Activated CD4-positive, alpha-beta T cell treated with anti-CD3 and anti-CD28 coated beads, Interleukin-2, amount 10 ng/mL, durations not matched to agents 7 days and 5 days (primary cell): ENCODE data around the gene EMX1. TPM values are rescaled to one million over a fixed set of nuclear protein-coding genes. Genes with fewer than 3 reads are reported as not detected.

ENCODE experiments used
- CTCF ChIA-PET: fragments of 350-600 bp; sonication (Branson Sonifier 250); formaldehyde crosslinking; loops from one replicate; lab custom pipeline; 2021; ENCODE audit warnings: antibody characterized with exemption; lab: Charles Lee
- POLR2A ChIA-PET: fragments of 350-600 bp; sonication (Branson Sonifier 250); formaldehyde crosslinking; loops from one replicate; lab custom pipeline; 2021; ENCODE audit warnings: antibody characterized with exemption; lab: Charles Lee
- DNase-seq: peaks from one replicate; pipeline ENCODE4 v3.0.0-alpha.2; 2020
- H3K27ac Mint-ChIP-seq: one replicate; pipeline ENCODE4 v1.8.0; 2021; ENCODE audit warnings: mild to moderate bottlenecking, moderate library complexity, mixed read lengths
- H3K27me3 Mint-ChIP-seq: one replicate; pipeline ENCODE4 v1.8.0; 2021; ENCODE audit warnings: mixed read lengths
- H3K36me3 Mint-ChIP-seq: one replicate; pipeline ENCODE4 v1.8.0; 2021; ENCODE audit warnings: low read depth, mixed read lengths
- H3K4me1 Mint-ChIP-seq: one replicate; pipeline ENCODE4 v1.8.0; 2021; ENCODE audit warnings: mixed read lengths
- H3K4me3 Mint-ChIP-seq: one replicate; pipeline ENCODE4 v1.8.0; 2021; ENCODE audit warnings: mild to moderate bottlenecking, moderate library complexity, mixed read lengths
- H3K9me3 Mint-ChIP-seq: one replicate; pipeline ENCODE4 v1.8.0; 2021; ENCODE audit warnings: mixed read lengths
- total RNA-seq, 2 experiments: library from RNA; stranded (reverse); gene quantifications; one replicate each; pipeline ENCODE4 v1.2.3, GENCODE V29; 2021

Gene EMX1
- total RNA-seq, 2 experiments from 2014 or later, result not detected

DNA sequence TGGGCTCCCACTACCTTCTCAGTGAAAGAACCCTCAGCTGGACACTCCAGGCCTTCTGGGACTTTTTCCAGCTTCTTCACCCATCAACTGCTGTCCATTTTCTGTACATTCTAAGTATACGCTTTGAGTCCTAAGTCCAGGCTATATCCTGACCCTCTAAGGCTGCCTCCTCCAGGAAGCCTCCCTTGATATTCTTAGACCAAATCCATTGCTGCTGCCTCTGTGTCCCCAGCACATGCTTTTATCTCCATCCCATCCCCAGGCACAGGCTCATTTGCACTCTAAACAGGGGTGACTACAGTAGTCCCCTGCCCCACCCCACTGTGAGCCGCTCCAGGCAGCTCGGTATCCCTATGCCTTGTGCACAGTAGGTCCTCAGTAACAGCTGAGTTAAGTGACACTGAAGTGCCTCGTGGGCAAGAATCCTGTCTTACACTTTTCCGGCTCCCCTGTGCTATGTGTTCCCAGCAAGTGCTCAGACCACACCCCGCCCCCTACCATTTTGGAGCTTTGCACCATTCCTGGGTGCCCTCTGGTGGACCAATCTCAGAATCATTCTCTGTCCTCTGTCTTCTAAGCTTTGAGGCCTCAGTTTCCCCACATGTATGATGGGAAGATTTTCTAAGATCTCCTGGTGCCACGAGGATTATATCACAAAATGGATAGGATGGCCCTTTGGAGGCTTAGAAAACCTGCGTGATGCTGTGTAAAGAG, 34.9 kb downstream of the EMX1 start:
- Mint-ChIP-seq H3K9me3 (no peaks in the 10 kb centered on the region), H3K27me3 (no peaks in the 10 kb centered on the region), H3K4me1 (peaks cover 46% of the 10 kb centered on the region), H3K27ac (peak overlapping the region; percentile 76), H3K4me3 (no peak overlapping the region), H3K36me3 (peaks cover 8% of the 10 kb centered on the region)
- no peak for DNase-seq
- ChIA-PET CTCF (interaction anchor here (0.8 to 2.0 kb wide), 3 partner anchors 59 to 260 kb away, joined by 3 to 5 read pairs (median 3); no protein-coding TSS in a partner anchor), POLR2A (no interaction called here)

DNA sequence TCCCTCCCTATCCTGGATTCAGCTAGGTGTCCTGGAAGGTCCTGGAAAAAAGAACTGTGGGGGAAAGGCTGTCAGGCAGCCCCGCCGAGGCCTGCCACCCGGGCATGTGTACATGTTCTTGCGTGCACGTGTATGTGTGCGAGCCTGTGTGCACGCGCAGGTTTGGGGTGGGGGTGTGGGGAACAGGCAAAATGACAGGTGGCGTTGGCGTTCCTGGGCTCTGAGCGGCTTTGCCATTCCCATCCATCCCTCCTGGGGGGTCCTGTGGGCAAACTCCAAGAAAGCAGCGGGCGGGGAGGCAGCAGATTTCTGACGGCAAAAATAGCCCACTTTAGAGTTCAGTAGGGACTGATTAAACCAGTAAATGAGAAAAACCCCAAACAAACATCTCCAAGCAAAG, 35.6 kb downstream of the EMX1 start:
- peaks cover 8% of the 10 kb centered on the region for H3K36me3 Mint-ChIP-seq
- H3K27ac Mint-ChIP-seq, result peak overlapping the region; percentile 96
- H3K27me3 Mint-ChIP-seq, result no peaks in the 10 kb centered on the region
- H3K9me3 Mint-ChIP-seq, result no peaks in the 10 kb centered on the region
- peaks cover 50% of the 10 kb centered on the region for H3K4me1 Mint-ChIP-seq
- DNase-seq, result no peak
- ChIA-PET POLR2A (no interaction called here), CTCF (interaction anchor here (0.8 to 1.6 kb wide), 3 partner anchors 10 to 260 kb away, joined by 3 to 4 read pairs (median 3); no protein-coding TSS in a partner anchor)
- no peak overlapping the region for H3K4me3 Mint-ChIP-seq

DNA sequence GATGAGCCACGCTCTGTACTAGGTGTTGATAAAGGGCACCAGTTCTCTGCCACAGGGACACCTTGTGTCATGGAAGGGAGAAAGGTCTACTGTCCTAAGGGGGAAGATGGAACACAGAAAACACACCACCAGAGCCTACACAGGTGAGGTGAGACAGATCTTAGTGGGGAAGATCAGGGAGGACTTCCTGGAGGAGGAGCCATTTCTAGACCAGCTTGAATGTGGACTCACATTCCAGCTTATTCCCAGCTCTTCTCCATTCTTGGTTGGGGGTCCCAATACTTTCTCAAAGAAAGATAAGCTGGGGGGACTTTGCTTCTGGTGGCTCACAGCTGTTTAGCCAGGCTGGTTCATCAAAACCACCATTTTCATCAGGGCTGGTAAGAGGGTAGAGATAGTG, 36.2 kb downstream of the EMX1 start:
- Mint-ChIP-seq H3K27me3 (no peaks in the 10 kb centered on the region), H3K36me3 (peaks cover 8% of the 10 kb centered on the region), H3K27ac (peak overlapping the region; percentile 96), H3K4me3 (peak overlapping the region; percentile 82), H3K9me3 (no peaks in the 10 kb centered on the region), H3K4me1 (peaks cover 51% of the 10 kb centered on the region)
- POLR2A ChIA-PET, result no interaction called here
- no peak for DNase-seq
- CTCF ChIA-PET, result interaction anchor here (1.1 to 1.9 kb wide), 3 partner anchors 11 to 224 kb away, joined by 3 to 5 read pairs (median 4); no protein-coding TSS in a partner anchor

- H3K4me3 Mint-ChIP-seq, result peak overlapping the region; percentile 82
- H3K27ac Mint-ChIP-seq, result peak overlapping the region; percentile 96
- peaks cover 8% of the 10 kb centered on the region for H3K36me3 Mint-ChIP-seq
- no peaks in the 10 kb centered on the region for H3K9me3 Mint-ChIP-seq
- no peaks in the 10 kb centered on the region for H3K27me3 Mint-ChIP-seq
- CTCF ChIA-PET, result interaction anchor here (1.1 to 1.9 kb wide), 3 partner anchors 11 to 223 kb away, joined by 3 to 5 read pairs (median 4); no protein-coding TSS in a partner anchor
- H3K4me1 Mint-ChIP-seq, result peaks cover 48% of the 10 kb centered on the region
- POLR2A ChIA-PET, result no interaction called here
- DNase-seq, result peak; percentile 72
Measured at GRCh38 chr2:72953976-72954375, 36.7 kb downstream of the EMX1 start.

GRCh38 chr2:72954376-72955227, 37.3 kb downstream of the EMX1 start:
- ChIA-PET POLR2A (no interaction called here), CTCF (interaction anchor here (0.5 to 1.9 kb wide), 4 partner anchors 9 to 115 kb away, joined by 3 to 5 read pairs (median 4); no protein-coding TSS in a partner anchor)
- peaks cover 47% of the 10 kb centered on the region for H3K4me1 Mint-ChIP-seq
- peaks cover 8% of the 10 kb centered on the region for H3K36me3 Mint-ChIP-seq
- no peak for DNase-seq
- peak overlapping the region; percentile 96 for H3K27ac Mint-ChIP-seq
- peak overlapping the region; percentile 82 for H3K4me3 Mint-ChIP-seq
- no peaks in the 10 kb centered on the region for H3K9me3 Mint-ChIP-seq
- no peaks in the 10 kb centered on the region for H3K27me3 Mint-ChIP-seq

GRCh38 chr2:72955228-72956049, 38.1 kb downstream of the EMX1 start:
- peaks cover 47% of the 10 kb centered on the region for H3K4me1 Mint-ChIP-seq
- CTCF ChIA-PET, result interaction anchor here (1.3 to 1.9 kb wide), 2 partner anchors 8 to 18 kb away, joined by 3 to 5 read pairs; no protein-coding TSS in a partner anchor
- peak overlapping the region; percentile 82 for H3K4me3 Mint-ChIP-seq
- H3K36me3 Mint-ChIP-seq, result peaks cover 10% of the 10 kb centered on the region
- H3K27ac Mint-ChIP-seq, result peak overlapping the region; percentile 79
- H3K27me3 Mint-ChIP-seq, result no peaks in the 10 kb centered on the region
- POLR2A ChIA-PET, result no interaction called here
- no peak for DNase-seq
- no peaks in the 10 kb centered on the region for H3K9me3 Mint-ChIP-seq

DNA sequence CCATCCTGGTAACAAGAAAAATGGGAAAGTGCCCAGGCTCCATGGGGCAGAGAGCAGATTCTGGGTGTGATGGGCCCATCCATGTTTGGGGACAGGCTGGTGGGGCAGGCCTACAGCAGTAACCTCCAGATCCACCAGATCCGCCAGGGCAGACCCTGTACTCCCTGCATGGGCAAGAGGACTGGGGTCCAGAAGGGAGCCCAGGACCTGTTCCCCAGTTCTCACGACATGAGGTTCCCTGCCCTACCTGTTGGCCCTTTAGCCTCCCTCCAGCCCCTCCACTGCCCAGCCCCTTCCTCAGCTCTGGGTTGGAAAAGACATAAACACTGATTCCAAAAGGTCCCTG, 38.7 kb downstream of the EMX1 start:
- H3K9me3 Mint-ChIP-seq, result no peaks in the 10 kb centered on the region
- no peak overlapping the region for H3K4me3 Mint-ChIP-seq
- CTCF ChIA-PET, result no interaction called here
- POLR2A ChIA-PET, result no interaction called here
- DNase-seq, result no peak
- no peaks in the 10 kb centered on the region for H3K27me3 Mint-ChIP-seq
- H3K36me3 Mint-ChIP-seq, result peaks cover 10% of the 10 kb centered on the region
- H3K4me1 Mint-ChIP-seq, result peaks cover 47% of the 10 kb centered on the region
- peak overlapping the region; percentile 42 for H3K27ac Mint-ChIP-seq

GRCh38 chr2:72956936-72957335, 39.6 kb downstream of the EMX1 start:
- Mint-ChIP-seq H3K36me3 (peaks cover 10% of the 10 kb centered on the region), H3K9me3 (no peaks in the 10 kb centered on the region), H3K27ac (no peak overlapping the region), H3K27me3 (no peaks in the 10 kb centered on the region), H3K4me1 (peaks cover 47% of the 10 kb centered on the region), H3K4me3 (no peak overlapping the region)
- no peak for DNase-seq
- ChIA-PET POLR2A (no interaction called here), CTCF (interaction anchor here (0.7 kb wide), 1 partner anchor 14 kb away, joined by 3 read pairs; no protein-coding TSS in a partner anchor)

DNA sequence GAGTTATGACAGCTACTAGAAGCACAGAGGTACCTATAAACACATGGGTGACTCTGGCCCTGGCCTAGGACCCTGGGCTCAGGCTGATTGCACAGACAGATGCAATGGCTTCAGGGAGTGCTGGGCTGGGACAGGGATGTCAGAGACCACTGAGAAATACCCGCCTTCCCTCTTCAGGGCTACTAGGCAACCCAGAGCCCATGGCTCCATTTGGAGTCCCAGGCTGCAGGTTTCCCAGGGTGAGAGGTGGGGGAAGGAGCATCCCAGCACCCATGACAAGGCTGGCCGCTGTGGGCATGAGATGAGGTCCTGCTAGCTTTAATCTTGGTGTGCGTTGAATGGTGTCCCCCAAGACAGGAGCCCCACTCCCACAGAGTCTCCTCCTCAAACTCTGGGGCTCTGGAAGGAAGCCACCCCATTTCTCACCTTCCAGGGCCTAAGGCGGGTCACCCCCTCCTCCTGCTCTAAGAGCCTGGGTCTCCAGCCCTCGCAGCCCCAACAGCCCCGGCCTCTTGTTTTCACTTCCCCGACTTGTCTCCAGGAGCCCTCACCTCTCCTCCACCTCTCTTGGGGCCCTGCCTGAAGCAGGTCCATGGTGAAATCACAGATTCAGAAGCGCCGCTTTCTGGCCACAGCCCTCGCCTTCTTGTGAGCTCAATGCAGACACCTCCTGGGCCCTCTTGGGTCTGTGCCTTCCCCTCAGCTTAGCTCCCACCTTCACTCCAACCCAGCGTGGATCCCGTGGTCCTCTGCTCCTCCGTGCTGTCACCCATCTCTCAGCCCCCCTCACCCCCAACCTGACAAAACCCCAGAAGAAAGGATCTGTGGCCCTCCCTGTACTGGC, 41.4 kb downstream of the EMX1 start:
- Mint-ChIP-seq H3K4me3 (no peak overlapping the region), H3K9me3 (no peaks in the 10 kb centered on the region), H3K27me3 (no peaks in the 10 kb centered on the region), H3K4me1 (peaks cover 30% of the 10 kb centered on the region), H3K27ac (no peak overlapping the region), H3K36me3 (peaks cover 10% of the 10 kb centered on the region)
- POLR2A ChIA-PET, result no interaction called here
- CTCF ChIA-PET, result no interaction called here
- DNase-seq, result no peak

- Mint-ChIP-seq H3K36me3 (peaks cover 10% of the 10 kb centered on the region), H3K9me3 (no peaks in the 10 kb centered on the region)
Measured at GRCh38 chr2:72959554-72959953, 42.2 kb downstream of the EMX1 start.

GRCh38 chr2:72959995-72960981, 43.0 kb downstream of the EMX1 start:
- Mint-ChIP-seq H3K4me3 (no peak overlapping the region), H3K4me1 (peaks cover 16% of the 10 kb centered on the region), H3K27ac (peak overlapping the region; percentile 46), H3K9me3 (no peaks in the 10 kb centered on the region), H3K27me3 (no peaks in the 10 kb centered on the region), H3K36me3 (peaks cover 10% of the 10 kb centered on the region)
- ChIA-PET CTCF (no interaction called here), POLR2A (no interaction called here)
- no peak for DNase-seq

More at GRCh38 chr2:72959554-72959953, 42.2 kb downstream of the EMX1 start:
- H3K4me1 Mint-ChIP-seq, result peaks cover 22% of the 10 kb centered on the region
- ChIA-PET POLR2A (no interaction called here), CTCF (no interaction called here)
- DNase-seq, result no peak
- H3K27ac Mint-ChIP-seq, result no peak overlapping the region
- no peaks in the 10 kb centered on the region for H3K27me3 Mint-ChIP-seq
- no peak overlapping the region for H3K4me3 Mint-ChIP-seq
